ENCODE measurements around the gene UGT1A9.
"Not testable (repeated sequence)": the region's sequence is repeated elsewhere in the genome, so short reads cannot be mapped to it uniquely, and the experiment has no call there.

UGT1A9 gene

GRCh38 chr2:233681521-233682099 lies 9.9 kb downstream of the UGT1A9 start, which contains the start of gene UGT1A7:
Gene UGT1A7, plus strand, starts transcription at chr2:233681901. Its CDS starts 37 bp downstream, at chr2:233681938.
- DNase-seq, result no peak

- no peak for DNase-seq
These were observed 12.9 kb downstream of the UGT1A9 start for GRCh38 chr2:233684640-233685039.

GRCh38 chr2:233686928-233687327 lies 15.2 kb downstream of the UGT1A9 start:
- DNase-seq, result no peak

- no peak for DNase-seq
These were observed 16.6 kb downstream of the UGT1A9 start for GRCh38 chr2:233688341-233688740.

GRCh38 chr2:233689031-233689430 lies 17.3 kb downstream of the UGT1A9 start:
- DNase-seq, result no peak

GRCh38 chr2:233689501-233689900 lies 17.8 kb downstream of the UGT1A9 start:
- DNase-seq, result no peak

- no peak for DNase-seq
These were observed 18.7 kb downstream of the UGT1A9 start for GRCh38 chr2:233690444-233690843.

GRCh38 chr2:233691443-233692433 lies 20.0 kb downstream of the UGT1A9 start:
- no peak for DNase-seq

GRCh38 chr2:233692648-233693047 lies 20.9 kb downstream of the UGT1A9 start, which contains the start of gene UGT1A6:
Gene UGT1A6, plus strand, starts transcription at chr2:233692890. Its CDS starts 115 bp downstream, at chr2:233693005.
- no peak for DNase-seq

- no peak for DNase-seq
These were observed 22.3 kb downstream of the UGT1A9 start for GRCh38 chr2:233693963-233694362.

GRCh38 chr2:233698740-233699139 lies 27.0 kb downstream of the UGT1A9 start:
- DNase-seq, result no peak

GRCh38 chr2:233699424-233700027 lies 27.8 kb downstream of the UGT1A9 start:
- no peak for DNase-seq

GRCh38 chr2:233700028-233700635 lies 28.4 kb downstream of the UGT1A9 start:
- no peak for DNase-seq

- DNase-seq, result not testable (repeated sequence)
These were observed 29.1 kb downstream of the UGT1A9 start for GRCh38 chr2:233700842-233701241.

GRCh38 chr2:233702238-233702637 lies 30.5 kb downstream of the UGT1A9 start:
- DNase-seq, result no peak

GRCh38 chr2:233705911-233706506 lies 34.3 kb downstream of the UGT1A9 start:
- no peak for DNase-seq

- DNase-seq, result no peak
These were observed 35.0 kb downstream of the UGT1A9 start for GRCh38 chr2:233706720-233707119.

- no peak for DNase-seq
These were observed 36.4 kb downstream of the UGT1A9 start for GRCh38 chr2:233707940-233708644.

- DNase-seq, result no peak
These were observed 37.2 kb downstream of the UGT1A9 start for GRCh38 chr2:233708942-233709341.

GRCh38 chr2:233711312-233712008 lies 39.8 kb downstream of the UGT1A9 start:
- peak; percentile 58 for DNase-seq

GRCh38 chr2:233712611-233713261 lies 41.0 kb downstream of the UGT1A9 start, which contains the start of gene UGT1A5:
Gene UGT1A5, plus strand, starts transcription at chr2:233712907. Its CDS starts 85 bp downstream, at chr2:233712992.
- DNase-seq, result no peak
